Measurements from ENCODE around the gene HNMT.
"Not testable (repeated sequence)": the region's sequence is repeated elsewhere in the genome, so short reads cannot be mapped to it uniquely, and the experiment has no call there.

The HNMT gene

DNA sequence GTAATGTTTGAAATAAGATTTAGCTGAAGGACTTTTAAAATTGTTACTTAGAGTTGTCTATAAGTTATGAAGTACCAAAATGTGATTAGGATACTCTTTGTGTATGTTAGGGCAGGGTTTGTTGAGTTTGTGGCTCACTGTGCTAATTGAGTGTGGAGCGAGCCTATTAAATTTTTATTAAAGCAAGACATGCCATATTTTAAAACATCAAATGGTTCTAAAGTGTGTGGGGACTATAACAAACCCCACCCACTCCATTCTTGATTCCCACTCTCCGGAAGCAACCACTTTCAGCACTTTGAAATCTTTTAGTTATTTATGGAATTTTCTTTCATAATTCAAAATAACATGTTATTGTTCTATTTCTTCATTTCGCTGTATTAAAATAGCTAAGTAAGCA is 1.8 kb downstream of the HNMT start:
- Histone ChIP-seq H3K9ac (ENCODE audit: low read depth, low read length) (no peak overlapping the region), H3K27me3 (ENCODE audit: insufficient read depth, low read length) (no peaks in the 10 kb centered on the region), H3K27ac (ENCODE audit: low read length) (no peak overlapping the region), H3K9me3 (ENCODE audit: insufficient read depth, low read depth, low read length) (no peaks in the 10 kb centered on the region; the same call in 1 of the 2 replicates), H3K4me1 (ENCODE audit: insufficient read depth, low read length) (peaks cover 16% of the 10 kb centered on the region), H3K36me3 (ENCODE audit: insufficient read depth, low read depth, low read length) (no peaks in the 10 kb centered on the region), H3K4me3 (ENCODE audit: low read length) (no peak overlapping the region)

DNA sequence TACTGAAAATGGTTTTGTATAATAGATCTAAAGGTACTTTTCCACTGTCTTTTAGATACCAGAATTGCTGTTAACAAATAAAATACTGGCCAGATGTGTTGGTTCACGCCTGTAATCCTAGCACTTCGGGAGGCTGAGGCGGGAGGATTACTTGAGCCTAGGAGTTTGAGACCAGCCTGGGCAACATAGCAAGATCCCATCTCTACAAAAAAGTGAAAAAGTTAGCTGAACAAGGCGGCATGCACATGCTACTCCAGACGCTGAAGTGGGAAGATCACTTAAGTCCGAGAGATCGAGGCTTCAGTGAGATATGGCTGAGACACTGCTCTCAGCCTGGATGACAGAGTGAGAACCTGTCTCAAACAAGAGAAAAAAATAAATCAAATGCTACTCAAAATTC is 2.8 kb downstream of the HNMT start:
- peaks cover 16% of the 10 kb centered on the region for H3K4me1 ChIP-seq (ENCODE audit: insufficient read depth, low read length)
- no peaks in the 10 kb centered on the region for H3K27me3 ChIP-seq (ENCODE audit: insufficient read depth, low read length)
- no peak overlapping the region for H3K27ac ChIP-seq (ENCODE audit: low read length)
- no peaks in the 10 kb centered on the region for H3K9me3 ChIP-seq (ENCODE audit: insufficient read depth, low read depth, low read length)
- H3K9ac ChIP-seq (ENCODE audit: low read depth, low read length), result no peak overlapping the region
- H3K4me3 ChIP-seq (ENCODE audit: low read length), result no peak overlapping the region
- H3K36me3 ChIP-seq (ENCODE audit: insufficient read depth, low read depth, low read length), result no peaks in the 10 kb centered on the region

GRCh38 chr2:137968477-137969417 is 4.5 kb downstream of the HNMT start:
- Histone ChIP-seq H3K9me3 (ENCODE audit: insufficient read depth, low read depth, low read length) (no peaks in the 10 kb centered on the region), H3K36me3 (ENCODE audit: insufficient read depth, low read depth, low read length) (no peaks in the 10 kb centered on the region), H3K4me3 (ENCODE audit: low read length) (no peak overlapping the region), H3K27me3 (ENCODE audit: insufficient read depth, low read length) (no peaks in the 10 kb centered on the region), H3K27ac (ENCODE audit: low read length) (no peak overlapping the region), H3K4me1 (ENCODE audit: insufficient read depth, low read length) (peaks cover 13% of the 10 kb centered on the region), H3K9ac (ENCODE audit: low read depth, low read length) (no peak overlapping the region)

GRCh38 chr2:137969418-137969765 is 5.1 kb downstream of the HNMT start:
- Histone ChIP-seq H3K36me3 (ENCODE audit: insufficient read depth, low read depth, low read length) (no peaks in the 10 kb centered on the region), H3K27me3 (ENCODE audit: insufficient read depth, low read length) (no peaks in the 10 kb centered on the region), H3K27ac (ENCODE audit: low read length) (no peak overlapping the region), H3K9ac (ENCODE audit: low read depth, low read length) (no peak overlapping the region), H3K4me1 (ENCODE audit: insufficient read depth, low read length) (peaks cover 8% of the 10 kb centered on the region; the same call in 1 of the 2 replicates), H3K9me3 (ENCODE audit: insufficient read depth, low read depth, low read length) (no peaks in the 10 kb centered on the region), H3K4me3 (ENCODE audit: low read length) (no peak overlapping the region)

DNA sequence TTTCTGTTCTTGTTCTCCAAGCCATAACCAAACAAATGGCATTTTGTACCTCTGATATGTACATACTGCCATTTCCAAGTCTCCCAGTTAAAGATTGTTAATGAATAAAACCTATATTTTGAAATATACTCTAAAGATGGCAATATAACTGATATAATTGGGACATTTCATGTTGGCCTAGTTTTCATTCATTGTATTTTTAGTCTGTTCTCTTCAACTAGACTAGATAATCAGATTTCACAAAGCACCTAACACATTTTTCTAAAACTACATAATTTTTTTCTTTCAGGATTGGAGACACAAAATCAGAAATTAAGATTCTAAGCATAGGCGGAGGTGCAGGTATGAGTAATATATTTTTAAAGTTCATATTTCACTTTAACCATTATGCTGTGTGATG is 5.6 kb downstream of the HNMT start:
- H3K4me1 ChIP-seq (ENCODE audit: insufficient read depth, low read length), result peaks cover 4% of the 10 kb centered on the region; the same call in 1 of the 2 replicates
- H3K27me3 ChIP-seq (ENCODE audit: insufficient read depth, low read length), result no peaks in the 10 kb centered on the region
- H3K36me3 ChIP-seq (ENCODE audit: insufficient read depth, low read depth, low read length), result no peaks in the 10 kb centered on the region
- no peak overlapping the region for H3K27ac ChIP-seq (ENCODE audit: low read length)
- H3K9me3 ChIP-seq (ENCODE audit: insufficient read depth, low read depth, low read length), result no peaks in the 10 kb centered on the region
- H3K9ac ChIP-seq (ENCODE audit: low read depth, low read length), result no peak overlapping the region
- no peak overlapping the region for H3K4me3 ChIP-seq (ENCODE audit: low read length)

DNA sequence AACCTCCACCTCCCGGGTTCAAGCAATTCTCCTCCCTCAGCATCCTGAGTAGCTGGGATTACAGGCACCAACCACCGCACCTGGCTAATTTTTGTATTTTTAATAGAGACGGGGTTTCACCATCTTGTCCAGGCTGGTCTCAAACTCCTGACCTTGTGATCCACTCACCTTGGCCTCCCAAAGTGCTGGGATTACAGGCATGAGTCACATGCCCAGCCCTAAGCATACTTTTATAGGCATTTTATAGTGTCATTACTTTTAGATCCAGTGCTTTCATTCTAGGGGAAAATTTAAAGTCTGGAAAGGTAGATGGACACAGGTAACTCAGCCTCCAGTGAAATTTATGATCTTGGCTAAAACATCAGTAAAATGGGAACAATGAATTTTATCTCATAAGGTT is 7.0 kb downstream of the HNMT start:
- H3K4me3 ChIP-seq (ENCODE audit: low read length); H3K9me3 ChIP-seq (ENCODE audit: insufficient read depth, low read depth, low read length); H3K4me1 ChIP-seq (ENCODE audit: insufficient read depth, low read length); H3K27ac ChIP-seq (ENCODE audit: low read length); H3K9ac ChIP-seq (ENCODE audit: low read depth, low read length); H3K27me3 ChIP-seq (ENCODE audit: insufficient read depth, low read length); H3K36me3 ChIP-seq (ENCODE audit: insufficient read depth, low read depth, low read length): not testable (repeated sequence)

- Histone ChIP-seq H3K36me3 (ENCODE audit: insufficient read depth, low read depth, low read length) (no peaks in the 10 kb centered on the region), H3K27ac (ENCODE audit: low read length) (no peak overlapping the region), H3K9me3 (ENCODE audit: insufficient read depth, low read depth, low read length) (no peaks in the 10 kb centered on the region), H3K27me3 (ENCODE audit: insufficient read depth, low read length) (no peaks in the 10 kb centered on the region), H3K4me3 (ENCODE audit: low read length) (no peak overlapping the region), H3K4me1 (ENCODE audit: insufficient read depth, low read length) (peaks cover 4% of the 10 kb centered on the region; the same call in 1 of the 2 replicates), H3K9ac (ENCODE audit: low read depth, low read length) (no peak overlapping the region)
These were observed 9.0 kb downstream of the HNMT start for GRCh38 chr2:137973280-137973679.

DNA sequence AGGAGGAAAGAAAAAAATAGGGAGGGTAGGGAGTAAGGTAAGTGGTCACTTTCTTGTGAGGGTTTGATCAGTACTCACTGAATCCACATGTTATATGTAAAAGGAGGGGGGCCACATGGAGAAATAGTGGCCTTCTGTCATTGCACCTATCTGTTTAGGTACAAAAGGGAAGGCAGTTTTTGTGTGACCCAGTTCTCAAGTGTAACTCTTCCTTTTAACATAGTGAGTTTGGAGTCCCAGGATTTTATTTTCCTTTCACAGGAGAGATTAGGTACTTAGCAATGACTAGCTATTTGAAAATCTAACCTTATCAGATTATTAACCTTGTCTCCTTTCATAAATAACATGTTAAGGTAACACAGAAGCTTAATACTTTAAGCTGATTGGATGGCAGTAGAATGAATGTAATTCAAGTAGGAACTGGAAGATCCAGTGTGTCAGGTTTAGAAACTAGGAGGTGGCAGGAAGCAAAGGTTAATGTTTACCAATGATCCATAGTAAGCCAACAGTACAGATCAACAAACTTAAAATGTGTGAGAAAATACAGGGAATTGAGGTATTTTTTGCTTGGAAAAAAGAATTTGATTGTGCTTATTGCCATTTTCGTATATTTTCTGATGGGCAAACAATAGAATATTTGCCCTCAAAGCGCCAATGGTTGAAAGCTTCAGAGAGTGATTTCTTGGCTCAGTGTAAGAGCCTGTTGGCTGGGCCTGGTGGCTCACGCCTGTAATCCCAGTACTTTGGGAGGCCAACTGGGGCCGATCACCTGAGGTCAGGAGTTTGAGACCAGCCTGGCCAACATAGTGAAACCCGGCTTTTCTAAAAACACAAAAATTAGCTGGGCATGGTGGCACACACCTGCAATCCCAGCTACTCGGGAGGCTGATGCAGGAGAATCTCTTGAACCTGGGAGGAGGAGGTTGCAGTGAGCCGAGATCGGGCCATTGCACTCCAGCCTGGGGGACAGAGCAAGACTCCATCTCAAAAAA is 11.3 kb downstream of the HNMT start:
- Histone ChIP-seq H3K9me3 (ENCODE audit: insufficient read depth, low read depth, low read length) (no peaks in the 10 kb centered on the region), H3K4me3 (ENCODE audit: low read length) (no peak overlapping the region), H3K27ac (ENCODE audit: low read length) (no peak overlapping the region), H3K36me3 (ENCODE audit: insufficient read depth, low read depth, low read length) (no peaks in the 10 kb centered on the region), H3K4me1 (ENCODE audit: insufficient read depth, low read length) (peaks cover 4% of the 10 kb centered on the region; the same call in 1 of the 2 replicates), H3K27me3 (ENCODE audit: insufficient read depth, low read length) (no peaks in the 10 kb centered on the region), H3K9ac (ENCODE audit: low read depth, low read length) (no peak overlapping the region)

DNA sequence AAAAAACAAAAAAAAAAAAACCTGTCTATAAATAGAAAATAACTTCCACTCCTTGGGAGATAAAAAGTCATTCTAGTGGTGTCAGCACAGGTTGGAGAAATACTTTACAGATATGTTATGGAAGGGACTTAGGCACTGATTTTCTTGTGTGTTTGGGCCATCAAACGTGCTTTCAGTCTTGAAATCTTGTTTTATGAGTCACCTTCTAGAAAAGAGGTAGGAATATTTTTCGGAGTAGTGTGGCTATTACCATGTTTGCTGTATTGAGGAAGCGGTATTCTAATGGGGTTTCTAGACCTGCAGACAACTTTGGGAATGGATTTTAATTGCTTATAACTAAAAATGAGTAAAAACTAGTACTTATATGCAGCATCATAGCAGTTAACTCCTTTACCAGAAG is 12.0 kb downstream of the HNMT start:
- H3K9me3 ChIP-seq (ENCODE audit: insufficient read depth, low read depth, low read length), result no peaks in the 10 kb centered on the region
- H3K4me3 ChIP-seq (ENCODE audit: low read length), result no peak overlapping the region
- no peaks in the 10 kb centered on the region for H3K27me3 ChIP-seq (ENCODE audit: insufficient read depth, low read length)
- no peak overlapping the region for H3K9ac ChIP-seq (ENCODE audit: low read depth, low read length)
- H3K27ac ChIP-seq (ENCODE audit: low read length), result no peak overlapping the region
- H3K4me1 ChIP-seq (ENCODE audit: insufficient read depth, low read length), result peaks cover 4% of the 10 kb centered on the region; the same call in 1 of the 2 replicates
- H3K36me3 ChIP-seq (ENCODE audit: insufficient read depth, low read depth, low read length), result no peaks in the 10 kb centered on the region

DNA sequence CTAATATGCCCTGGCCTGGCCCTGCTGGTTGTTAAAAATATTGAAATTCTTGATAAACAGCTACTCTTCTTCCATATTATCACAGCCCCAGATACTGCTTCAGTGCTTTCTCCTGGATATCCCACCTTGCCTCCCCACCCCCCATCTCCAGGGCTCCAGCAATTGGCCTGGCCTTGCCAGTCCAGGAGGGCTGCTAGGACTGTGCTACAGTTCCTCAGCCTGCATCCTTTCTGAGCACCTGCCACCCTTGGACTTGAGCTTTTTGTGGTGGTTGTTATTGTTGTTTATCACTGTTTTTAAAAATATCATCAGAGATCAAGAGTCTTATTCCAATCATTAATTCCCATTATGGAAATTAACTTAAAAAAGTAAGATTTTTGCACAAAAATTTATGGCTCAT is 13.5 kb downstream of the HNMT start:
- Histone ChIP-seq H3K27ac (ENCODE audit: low read length) (no peak overlapping the region), H3K27me3 (ENCODE audit: insufficient read depth, low read length) (no peaks in the 10 kb centered on the region), H3K4me3 (ENCODE audit: low read length) (no peak overlapping the region), H3K36me3 (ENCODE audit: insufficient read depth, low read depth, low read length) (no peaks in the 10 kb centered on the region), H3K9ac (ENCODE audit: low read depth, low read length) (no peak overlapping the region), H3K4me1 (ENCODE audit: insufficient read depth, low read length) (peaks cover 4% of the 10 kb centered on the region; the same call in 1 of the 2 replicates), H3K9me3 (ENCODE audit: insufficient read depth, low read depth, low read length) (no peaks in the 10 kb centered on the region)

- Histone ChIP-seq H3K4me1 (ENCODE audit: insufficient read depth, low read length) (peaks cover 4% of the 10 kb centered on the region; the same call in 1 of the 2 replicates), H3K27me3 (ENCODE audit: insufficient read depth, low read length) (no peaks in the 10 kb centered on the region), H3K9me3 (ENCODE audit: insufficient read depth, low read depth, low read length) (no peaks in the 10 kb centered on the region), H3K4me3 (ENCODE audit: low read length) (no peak overlapping the region), H3K27ac (ENCODE audit: low read length) (no peak overlapping the region), H3K9ac (ENCODE audit: low read depth, low read length) (no peak overlapping the region), H3K36me3 (ENCODE audit: insufficient read depth, low read depth, low read length) (no peaks in the 10 kb centered on the region)
These were observed 16.2 kb downstream of the HNMT start for GRCh38 chr2:137980459-137980858.

All from iPS-20b (cell line).